Measurements from ENCODE around the gene LPIN2.
"Not testable (repeated sequence)": the region's sequence is repeated elsewhere in the genome, so short reads cannot be mapped to it uniquely, and the experiment has no call there.

LPIN2 gene

GRCh38 chr18:3042379-3042778 is 29.4 kb upstream of the LPIN2 start:
- no peaks in the 10 kb centered on the region for H3K36me3 ChIP-seq (ENCODE audit: control insufficient read depth, insufficient read depth, low read length)
- no peaks in the 10 kb centered on the region for H3K9me3 ChIP-seq (ENCODE audit: control insufficient read depth, low read length)
- no peaks in the 10 kb centered on the region for H3K27me3 ChIP-seq (replicated peaks; ENCODE audit: control insufficient read depth, insufficient read depth, low read length, poor library complexity, severe bottlenecking)
- no peak for DNase-seq
- no peak overlapping the region for H3K27ac ChIP-seq (ENCODE audit: insufficient read depth, low read length, poor library complexity, severe bottlenecking)
- no peaks in the 10 kb centered on the region for H3K4me1 ChIP-seq (ENCODE audit: control insufficient read depth, insufficient read depth, low read length, poor library complexity, severe bottlenecking)
- no peak overlapping the region for H3K4me3 ChIP-seq (ENCODE audit: insufficient read depth, low read depth, low read length, poor library complexity, severe bottlenecking)

GRCh38 chr18:3041843-3042242 is 28.9 kb upstream of the LPIN2 start:
- Histone ChIP-seq H3K27me3 (replicated peaks; ENCODE audit: control insufficient read depth, insufficient read depth, low read length, poor library complexity, severe bottlenecking) (no peaks in the 10 kb centered on the region), H3K9me3 (ENCODE audit: control insufficient read depth, low read length) (no peaks in the 10 kb centered on the region), H3K36me3 (ENCODE audit: control insufficient read depth, insufficient read depth, low read length) (no peaks in the 10 kb centered on the region), H3K4me3 (ENCODE audit: insufficient read depth, low read depth, low read length, poor library complexity, severe bottlenecking) (no peak overlapping the region), H3K27ac (ENCODE audit: insufficient read depth, low read length, poor library complexity, severe bottlenecking) (no peak overlapping the region), H3K4me1 (ENCODE audit: control insufficient read depth, insufficient read depth, low read length, poor library complexity, severe bottlenecking) (no peaks in the 10 kb centered on the region)
- DNase-seq: no peak

GRCh38 chr18:3040881-3041280 is 27.9 kb upstream of the LPIN2 start:
- no peaks in the 10 kb centered on the region for H3K27me3 ChIP-seq (replicated peaks; ENCODE audit: control insufficient read depth, insufficient read depth, low read length, poor library complexity, severe bottlenecking)
- no peaks in the 10 kb centered on the region for H3K4me1 ChIP-seq (ENCODE audit: control insufficient read depth, insufficient read depth, low read length, poor library complexity, severe bottlenecking)
- H3K27ac ChIP-seq (ENCODE audit: insufficient read depth, low read length, poor library complexity, severe bottlenecking): no peak overlapping the region
- H3K36me3 ChIP-seq (ENCODE audit: control insufficient read depth, insufficient read depth, low read length): no peaks in the 10 kb centered on the region
- no peak overlapping the region for H3K4me3 ChIP-seq (ENCODE audit: insufficient read depth, low read depth, low read length, poor library complexity, severe bottlenecking)
- no peaks in the 10 kb centered on the region for H3K9me3 ChIP-seq (ENCODE audit: control insufficient read depth, low read length)
- DNase-seq: no peak

GRCh38 chr18:3040173-3040572 is 27.2 kb upstream of the LPIN2 start:
- H3K4me3 ChIP-seq (ENCODE audit: insufficient read depth, low read depth, low read length, poor library complexity, severe bottlenecking): no peak overlapping the region
- DNase-seq: no peak
- H3K9me3 ChIP-seq (ENCODE audit: control insufficient read depth, low read length): no peaks in the 10 kb centered on the region
- no peak overlapping the region for H3K27ac ChIP-seq (ENCODE audit: insufficient read depth, low read length, poor library complexity, severe bottlenecking)
- no peaks in the 10 kb centered on the region for H3K4me1 ChIP-seq (ENCODE audit: control insufficient read depth, insufficient read depth, low read length, poor library complexity, severe bottlenecking)
- H3K36me3 ChIP-seq (ENCODE audit: control insufficient read depth, insufficient read depth, low read length): no peaks in the 10 kb centered on the region
- H3K27me3 ChIP-seq (replicated peaks; ENCODE audit: control insufficient read depth, insufficient read depth, low read length, poor library complexity, severe bottlenecking): no peaks in the 10 kb centered on the region

GRCh38 chr18:3037423-3037915 is 24.5 kb upstream of the LPIN2 start:
- Histone ChIP-seq H3K27me3 (replicated peaks; ENCODE audit: control insufficient read depth, insufficient read depth, low read length, poor library complexity, severe bottlenecking) (no peaks in the 10 kb centered on the region), H3K4me3 (ENCODE audit: insufficient read depth, low read depth, low read length, poor library complexity, severe bottlenecking) (no peak overlapping the region), H3K4me1 (ENCODE audit: control insufficient read depth, insufficient read depth, low read length, poor library complexity, severe bottlenecking) (no peaks in the 10 kb centered on the region), H3K36me3 (ENCODE audit: control insufficient read depth, insufficient read depth, low read length) (no peaks in the 10 kb centered on the region), H3K27ac (ENCODE audit: insufficient read depth, low read length, poor library complexity, severe bottlenecking) (no peak overlapping the region), H3K9me3 (ENCODE audit: control insufficient read depth, low read length) (no peaks in the 10 kb centered on the region)
- no peak for DNase-seq

GRCh38 chr18:3036108-3036507 is 23.2 kb upstream of the LPIN2 start:
- Histone ChIP-seq H3K4me3 (ENCODE audit: insufficient read depth, low read depth, low read length, poor library complexity, severe bottlenecking) (no peak overlapping the region), H3K27ac (ENCODE audit: insufficient read depth, low read length, poor library complexity, severe bottlenecking) (no peak overlapping the region), H3K4me1 (ENCODE audit: control insufficient read depth, insufficient read depth, low read length, poor library complexity, severe bottlenecking) (no peaks in the 10 kb centered on the region), H3K36me3 (ENCODE audit: control insufficient read depth, insufficient read depth, low read length) (no peaks in the 10 kb centered on the region), H3K9me3 (ENCODE audit: control insufficient read depth, low read length) (no peaks in the 10 kb centered on the region), H3K27me3 (replicated peaks; ENCODE audit: control insufficient read depth, insufficient read depth, low read length, poor library complexity, severe bottlenecking) (no peaks in the 10 kb centered on the region)
- no peak for DNase-seq

GRCh38 chr18:3035635-3036034 is 22.7 kb upstream of the LPIN2 start:
- H3K9me3 ChIP-seq (ENCODE audit: control insufficient read depth, low read length): no peaks in the 10 kb centered on the region
- no peaks in the 10 kb centered on the region for H3K36me3 ChIP-seq (ENCODE audit: control insufficient read depth, insufficient read depth, low read length)
- H3K27ac ChIP-seq (ENCODE audit: insufficient read depth, low read length, poor library complexity, severe bottlenecking): no peak overlapping the region
- H3K27me3 ChIP-seq (replicated peaks; ENCODE audit: control insufficient read depth, insufficient read depth, low read length, poor library complexity, severe bottlenecking): no peaks in the 10 kb centered on the region
- H3K4me1 ChIP-seq (ENCODE audit: control insufficient read depth, insufficient read depth, low read length, poor library complexity, severe bottlenecking): no peaks in the 10 kb centered on the region
- no peak for DNase-seq
- H3K4me3 ChIP-seq (ENCODE audit: insufficient read depth, low read depth, low read length, poor library complexity, severe bottlenecking): no peak overlapping the region

- no peaks in the 10 kb centered on the region for H3K27me3 ChIP-seq (replicated peaks; ENCODE audit: control insufficient read depth, insufficient read depth, low read length, poor library complexity, severe bottlenecking)
- no peak overlapping the region for H3K27ac ChIP-seq (ENCODE audit: insufficient read depth, low read length, poor library complexity, severe bottlenecking)
- DNase-seq: no peak
- no peaks in the 10 kb centered on the region for H3K36me3 ChIP-seq (ENCODE audit: control insufficient read depth, insufficient read depth, low read length)
- H3K4me1 ChIP-seq (ENCODE audit: control insufficient read depth, insufficient read depth, low read length, poor library complexity, severe bottlenecking): no peaks in the 10 kb centered on the region
- no peak overlapping the region for H3K4me3 ChIP-seq (ENCODE audit: insufficient read depth, low read depth, low read length, poor library complexity, severe bottlenecking)
- no peaks in the 10 kb centered on the region for H3K9me3 ChIP-seq (ENCODE audit: control insufficient read depth, low read length)
Measured at GRCh38 chr18:3032721-3033120, 19.8 kb upstream of the LPIN2 start.

- Histone ChIP-seq H3K27ac (ENCODE audit: insufficient read depth, low read length, poor library complexity, severe bottlenecking) (no peak overlapping the region), H3K9me3 (ENCODE audit: control insufficient read depth, low read length) (no peaks in the 10 kb centered on the region), H3K4me1 (ENCODE audit: control insufficient read depth, insufficient read depth, low read length, poor library complexity, severe bottlenecking) (no peaks in the 10 kb centered on the region), H3K36me3 (ENCODE audit: control insufficient read depth, insufficient read depth, low read length) (no peaks in the 10 kb centered on the region), H3K27me3 (replicated peaks; ENCODE audit: control insufficient read depth, insufficient read depth, low read length, poor library complexity, severe bottlenecking) (no peaks in the 10 kb centered on the region), H3K4me3 (ENCODE audit: insufficient read depth, low read depth, low read length, poor library complexity, severe bottlenecking) (no peak overlapping the region)
- DNase-seq: no peak
Measured at GRCh38 chr18:3029215-3029952, 16.4 kb upstream of the LPIN2 start.

GRCh38 chr18:3028115-3028514 is 15.2 kb upstream of the LPIN2 start:
- not testable (repeated sequence) for H3K9me3 ChIP-seq (ENCODE audit: control insufficient read depth, low read length); H3K36me3 ChIP-seq (ENCODE audit: control insufficient read depth, insufficient read depth, low read length); H3K4me1 ChIP-seq (ENCODE audit: control insufficient read depth, insufficient read depth, low read length, poor library complexity, severe bottlenecking); H3K27ac ChIP-seq (ENCODE audit: insufficient read depth, low read length, poor library complexity, severe bottlenecking); H3K4me3 ChIP-seq (ENCODE audit: insufficient read depth, low read depth, low read length, poor library complexity, severe bottlenecking); H3K27me3 ChIP-seq (replicated peaks; ENCODE audit: control insufficient read depth, insufficient read depth, low read length, poor library complexity, severe bottlenecking); DNase-seq
